HCT116 (cell line): ENCODE measurements around the gene TAF4. TPM values are rescaled to one million over a fixed set of nuclear protein-coding genes. Genes with fewer than 3 reads are reported as not detected.

Experiments
- ATAC-seq: fragments of 200-7000 bp; cut with Tn5 transposase; 2 replicates; pipeline ENCODE4 v1.9.1; 2020; ENCODE audit warnings: mild to moderate bottlenecking, moderate library complexity
- BruUV-seq: library from RNA; stranded (reverse); fragments of 400-500 nt; replicated peaks from 2 replicates; lab custom pipeline; 2021; lab: Mats Ljungman, UMichigan
- CTCF ChIA-PET: fragments of 300-600 bp; sonication (Branson Sonifier 250); formaldehyde crosslinking; loops from one replicate; lab custom pipeline; 2021; ENCODE audit warnings: antibody characterized with exemption; lab: Charles Lee
- POLR2A ChIA-PET: fragments of 300-600, 350-600 bp; sonication (Branson Sonifier 250); formaldehyde crosslinking; loops from one replicate; lab custom pipeline; 2021; ENCODE audit warnings: antibody characterized with exemption; lab: Charles Lee
- RAD21 ChIA-PET, 2 experiments: fragments of 300-600 bp; sonication (Branson Sonifier 250); formaldehyde crosslinking; loops; one replicate each; lab custom pipeline; 2023; ENCODE audit warnings: low total read pairs in 2 of 2; ENCODE audit not compliant: uncharacterized antibody in 2 of 2, unreplicated experiment in 2 of 2, low non-redundant PET in 1 of 2; lab: Charles Lee
- DNase-seq: peaks from one replicate; pipeline ENCODE4 v3.0.0-alpha.2; 2010; ENCODE audit warnings: low read depth, low spot score
- H2AFZ ChIP-seq: fragments of 200-600 bp; shearing (Covaris generic), sonication (generic); 2 replicates; pipeline ENCODE4 v1.6.1; 2017; ENCODE audit warnings: low read depth, mixed run types, mixed read lengths, antibody characterized with exemption, low read length; ENCODE audit not compliant: poor library complexity, severe bottlenecking
- H3K27ac ChIP-seq: 2 replicates; pipeline ENCODE4 v1.5.1; 2012; ENCODE audit warnings: low read depth, low read length
- H3K27me3 ChIP-seq: fragments of 200-600 bp; sonication (generic); 2 replicates; pipeline ENCODE4 v1.6.1; 2016; ENCODE audit warnings: mixed run types, low read length, mixed read lengths; ENCODE audit not compliant: insufficient read depth
- H3K36me3 ChIP-seq, 2 experiments: fragments of 200-500 bp in 1 of 2; fragments of 200-600 bp in 1 of 2; sonication (Bioruptor generic) in 1 of 2; sonication (generic) in 1 of 2; 2 replicates each; pipeline versions ENCODE4 v1.5.1 to v1.6.1; 2014 to 2016; ENCODE audit warnings: low read length in 2 of 2, inconsistent platforms in 1 of 2, mixed read lengths in 1 of 2, mixed run types in 1 of 2; ENCODE audit not compliant: insufficient read depth in 2 of 2, control insufficient read depth in 1 of 2
- H3K4me1 ChIP-seq, 2 experiments: fragments of 200-600 bp in 1 of 2; sonication (generic) in 1 of 2; 2 replicates each; pipeline versions ENCODE4 v1.5.1 to v1.6.1; 2012 to 2017; ENCODE audit warnings: low read length in 2 of 2, inconsistent platforms in 1 of 2, mild to moderate bottlenecking in 1 of 2, mixed read lengths in 1 of 2, mixed run types in 1 of 2, moderate library complexity in 1 of 2; ENCODE audit not compliant: insufficient read depth in 2 of 2, control insufficient read depth in 1 of 2
- H3K4me2 ChIP-seq: fragments of 200-600 bp; sonication (generic); 2 replicates; pipeline ENCODE4 v1.6.1; 2017; ENCODE audit warnings: mixed run types, low read length, mixed read lengths
- H3K4me3 ChIP-seq, 2 experiments: fragments of 200-600 bp in 1 of 2; sonication (generic) in 1 of 2; replicated peaks in 1 of 2; 2 replicates each; pipeline ENCODE4 v1.5.1; 2011 to 2016; ENCODE audit warnings: low read length in 2 of 2, control low read depth in 1 of 2, low read depth in 1 of 2, mild to moderate bottlenecking in 1 of 2, mixed read lengths in 1 of 2, mixed run types in 1 of 2
- H3K79me2 ChIP-seq: fragments of 200-600 bp; sonication (generic); 2 replicates; pipeline ENCODE4 v1.6.1; 2017; ENCODE audit warnings: mild to moderate bottlenecking, mixed run types, low read length, moderate library complexity, mixed read lengths; ENCODE audit not compliant: insufficient read depth
- H3K9ac ChIP-seq: fragments of 200-600 bp; sonication (generic); 2 replicates; pipeline ENCODE4 v1.6.1; 2016; ENCODE audit warnings: low read length, mixed read lengths
- H3K9me2 ChIP-seq: fragments of 200-600 bp; sonication (generic), shearing (Covaris generic); 2 replicates; pipeline ENCODE4 v1.6.1; 2017; ENCODE audit warnings: mixed run types, mild to moderate bottlenecking, moderate library complexity; ENCODE audit not compliant: insufficient read depth
- H3K9me3 ChIP-seq, 2 experiments: fragments of 200-500 bp in 1 of 2; fragments of 200-600 bp in 1 of 2; sonication (Bioruptor generic) in 1 of 2; sonication (generic) in 1 of 2; 2 replicates each; pipeline ENCODE4 v1.6.1; 2014 to 2017; ENCODE audit warnings: low read length in 2 of 2, mixed read lengths in 2 of 2, inconsistent platforms in 1 of 2, low read depth in 1 of 2, mild to moderate bottlenecking in 1 of 2, mixed run types in 1 of 2, moderate library complexity in 1 of 2; ENCODE audit not compliant: control insufficient read depth in 1 of 2, insufficient read depth in 1 of 2
- H4K20me1 ChIP-seq: fragments of 200-600 bp; sonication (generic), shearing (Covaris generic); 2 replicates; pipeline ENCODE4 v1.6.1; 2017; ENCODE audit warnings: mixed run types, mild to moderate bottlenecking, moderate library complexity; ENCODE audit not compliant: insufficient read depth
- CBX3 ChIP-seq: IDR thresholded peaks from 2 replicates; pipeline ENCODE4 v1.6.1; 2012; ENCODE audit warnings: low read depth
- CTCF ChIP-seq, 3 experiments: fragments of 200-600 bp in 1 of 3; sonication (generic) in 1 of 3; IDR thresholded peaks in 2 of 3; conservative IDR thresholded peaks in 1 of 3; 2 replicates each; pipeline ENCODE4 v1.5.1; 2012 to 2017; ENCODE audit warnings: low read depth in 2 of 3, low read length in 2 of 3, antibody characterized with exemption in 1 of 3, borderline replicate concordance in 1 of 3, control low read depth in 1 of 3, mild to moderate bottlenecking in 1 of 3, mixed read lengths in 1 of 3, mixed run types in 1 of 3, moderate library complexity in 1 of 3; ENCODE audit not compliant: insufficient read depth in 1 of 3
- EGR1 ChIP-seq: IDR thresholded peaks from 2 replicates; pipeline ENCODE4 v1.6.1; 2012; ENCODE audit warnings: low read depth
- EZH2 ChIP-seq: fragments of 200-600 bp; sonication (generic); IDR thresholded peaks from 2 replicates; pipeline ENCODE4 v1.6.1; 2017; ENCODE audit warnings: antibody characterized with exemption, mixed run types
- POLR2A ChIP-seq: IDR thresholded peaks from 2 replicates; pipeline ENCODE4 v1.7.0; 2011; ENCODE audit warnings: borderline replicate concordance; ENCODE audit not compliant: insufficient read depth, insufficient read length; ENCODE audit errors: extremely low read depth
- RAD21 ChIP-seq: IDR thresholded peaks from 2 replicates; pipeline ENCODE4 v1.6.1; 2012; ENCODE audit warnings: low read depth, mild to moderate bottlenecking
- SP1 ChIP-seq: IDR thresholded peaks from 2 replicates; pipeline ENCODE4 v1.6.1; 2012; ENCODE audit warnings: low read depth
- SRF ChIP-seq: IDR thresholded peaks from 2 replicates; pipeline ENCODE4 v1.6.1; 2012; ENCODE audit warnings: low read depth
- TCF7L2 ChIP-seq: IDR thresholded peaks from 2 replicates; pipeline ENCODE4 v1.7.0; 2011; ENCODE audit warnings: borderline replicate concordance, inconsistent platforms; ENCODE audit not compliant: insufficient read depth, insufficient read length; ENCODE audit errors: extremely low read depth
- intact Hi-C: fragments of 100-400 bp; cut with micrococcal nuclease; formaldehyde crosslinking; loops from 2 replicates; pipeline ENCODE4 v1.10.0; 2022
- total RNA-seq: library from RNA; stranded (reverse); gene quantifications from one replicate; pipeline ENCODE4 v1.2.1, GENCODE V29; 2021; ENCODE audit not compliant: unreplicated experiment
- TF ChIP-seq, protein P1 (sequence below): IDR thresholded peaks from 2 replicates; pipeline ENCODE4 v1.6.1; 2011; ENCODE audit warnings: mild to moderate bottlenecking, low read length, moderate library complexity; ENCODE audit not compliant: insufficient replicate concordance; ENCODE audit errors: extremely low read depth

TAF4 gene
- total RNA-seq, 1 experiment from 2014 or later, result 26.8 TPM

DNA sequence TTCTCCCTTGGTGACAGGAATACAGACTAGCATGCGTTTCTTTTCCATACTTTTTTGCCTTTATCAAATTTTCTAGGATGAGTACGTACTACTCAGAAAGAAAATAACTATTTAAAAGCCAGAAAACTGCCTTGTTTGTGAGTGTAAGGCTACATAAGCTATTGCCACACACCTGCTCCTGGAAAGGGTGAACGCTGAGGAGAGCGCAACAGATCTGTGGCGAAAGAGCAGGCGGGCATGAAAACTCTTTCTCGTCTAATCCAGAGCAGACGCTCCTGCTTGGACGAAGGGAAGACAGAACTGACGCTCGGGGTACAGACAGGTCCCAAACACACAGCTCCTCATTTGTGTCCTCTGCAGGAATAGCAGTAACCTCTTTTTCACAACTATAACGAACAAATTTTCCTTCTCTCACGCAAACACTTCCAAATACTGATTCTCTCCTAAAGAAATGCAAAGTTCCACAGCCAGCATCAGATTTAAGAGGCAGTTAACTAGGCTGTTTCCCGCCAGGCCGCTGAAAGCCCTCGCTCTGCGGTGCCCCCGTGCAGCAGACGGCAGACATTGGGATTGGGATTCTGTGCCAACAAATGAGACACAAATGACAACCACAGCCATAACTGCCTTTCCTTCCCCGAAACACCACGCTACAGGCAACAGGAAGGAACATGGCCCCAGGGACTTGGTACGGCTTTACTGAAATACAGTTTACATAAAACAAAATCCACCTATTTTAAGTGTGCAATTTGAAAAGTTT, 20.0 kb downstream of the TAF4 start:
- peaks cover 91% of the 10 kb centered on the region for H3K79me2 ChIP-seq
- no peak overlapping the region for H3K27ac ChIP-seq
- intact Hi-C loops, result no loop called here
- CTCF ChIA-PET, result no interaction called here
- H2AFZ ChIP-seq, result no peak overlapping the region
- H4K20me1 ChIP-seq, result no peaks in the 10 kb centered on the region
- TF ChIP-seq RAD21 (no peak), EZH2 (no peak), TCF7L2 (no peak), POLR2A (no peak), CBX3 (no peak), CTCF (IDR thresholded peaks at IDR 0.05 in 2 of 3, conservative IDR thresholded peaks at IDR 0.05 in 1 of 3; ENCODE audit: borderline replicate concordance in 1 of 3, insufficient read depth in 1 of 3, low read depth in 2 of 3, low read length in 2 of 3) (no peak), SRF (no peak), EGR1 (no peak)
- no peaks in the 10 kb centered on the region for H3K9me3 ChIP-seq
- H3K9me2 ChIP-seq, result no peaks in the 10 kb centered on the region
- no peaks in the 10 kb centered on the region for H3K27me3 ChIP-seq
- RAD21 ChIA-PET, result no interaction called here
- H3K4me3 ChIP-seq, result no peak overlapping the region
- DNase-seq (no peak), ATAC-seq (no peak)
- POLR2A ChIA-PET, result no interaction called here
- H3K9ac ChIP-seq, result no peak overlapping the region
- H3K4me2 ChIP-seq, result no peak overlapping the region
- BruUV-seq, result no TSS peak
- H3K4me1 ChIP-seq, result no peaks in the 10 kb centered on the region
- H3K36me3 ChIP-seq, result no peaks in the 10 kb centered on the region

DNA sequence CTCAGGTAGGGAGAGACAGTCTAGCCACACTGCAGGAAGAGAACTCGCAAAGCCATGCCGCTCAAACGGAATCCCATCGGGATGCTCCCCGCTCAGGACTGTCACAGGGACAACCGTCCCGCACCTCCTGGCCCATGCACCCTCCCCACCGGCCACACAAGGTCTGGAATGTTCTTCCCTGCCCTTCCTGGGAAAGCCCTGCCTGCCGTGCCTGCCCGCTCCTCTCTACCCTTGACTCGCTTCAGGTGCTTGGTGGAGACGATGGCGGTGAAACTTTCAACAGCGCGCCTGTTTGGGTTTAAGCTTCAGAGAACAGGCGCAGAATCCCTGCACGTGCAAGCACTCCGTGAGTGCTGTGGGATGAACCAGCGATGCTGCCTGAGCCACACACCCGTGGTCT, 20.6 kb downstream of the TAF4 start:
- no peak overlapping the region for H3K4me3 ChIP-seq
- POLR2A ChIA-PET, result no interaction called here
- TF ChIP-seq CBX3 (no peak), POLR2A (no peak), SP1 (no peak), CTCF (IDR thresholded peaks at IDR 0.05 in 2 of 3, conservative IDR thresholded peaks at IDR 0.05 in 1 of 3; ENCODE audit: borderline replicate concordance in 1 of 3, insufficient read depth in 1 of 3, low read depth in 2 of 3, low read length in 2 of 3) (no peak)
- TF ChIP-seq, protein P1, sequence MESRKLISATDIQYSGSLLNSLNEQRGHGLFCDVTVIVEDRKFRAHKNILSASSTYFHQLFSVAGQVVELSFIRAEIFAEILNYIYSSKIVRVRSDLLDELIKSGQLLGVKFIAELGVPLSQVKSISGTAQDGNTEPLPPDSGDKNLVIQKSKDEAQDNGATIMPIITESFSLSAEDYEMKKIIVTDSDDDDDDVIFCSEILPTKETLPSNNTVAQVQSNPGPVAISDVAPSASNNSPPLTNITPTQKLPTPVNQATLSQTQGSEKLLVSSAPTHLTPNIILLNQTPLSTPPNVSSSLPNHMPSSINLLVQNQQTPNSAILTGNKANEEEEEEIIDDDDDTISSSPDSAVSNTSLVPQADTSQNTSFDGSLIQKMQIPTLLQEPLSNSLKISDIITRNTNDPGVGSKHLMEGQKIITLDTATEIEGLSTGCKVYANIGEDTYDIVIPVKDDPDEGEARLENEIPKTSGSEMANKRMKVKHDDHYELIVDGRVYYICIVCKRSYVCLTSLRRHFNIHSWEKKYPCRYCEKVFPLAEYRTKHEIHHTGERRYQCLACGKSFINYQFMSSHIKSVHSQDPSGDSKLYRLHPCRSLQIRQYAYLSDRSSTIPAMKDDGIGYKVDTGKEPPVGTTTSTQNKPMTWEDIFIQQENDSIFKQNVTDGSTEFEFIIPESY, result no peak

More for the DNA sequence above, 20.6 kb downstream of the TAF4 start:
- H3K9me3 ChIP-seq, result no peaks in the 10 kb centered on the region
- no peak for DNase-seq
- H3K4me2 ChIP-seq, result no peak overlapping the region
- H3K27ac ChIP-seq, result no peak overlapping the region
- ATAC-seq, result no peak
- BruUV-seq, result no TSS peak
- H3K9ac ChIP-seq, result no peak overlapping the region
- no peaks in the 10 kb centered on the region for H3K36me3 ChIP-seq
- ChIA-PET CTCF (no interaction called here), RAD21 (no interaction called here)
- H2AFZ ChIP-seq, result no peak overlapping the region
- H3K9me2 ChIP-seq, result no peaks in the 10 kb centered on the region
- H4K20me1 ChIP-seq, result no peaks in the 10 kb centered on the region
- intact Hi-C loops, result no loop called here
- no peaks in the 10 kb centered on the region for H3K27me3 ChIP-seq
- H3K4me1 ChIP-seq, result no peaks in the 10 kb centered on the region
- peaks cover 91% of the 10 kb centered on the region for H3K79me2 ChIP-seq
